ENCODE data around the gene CDKN2D.
A peak's percentile ranks its signal among the peaks of the same experiment; 100 is the strongest.

DNA sequence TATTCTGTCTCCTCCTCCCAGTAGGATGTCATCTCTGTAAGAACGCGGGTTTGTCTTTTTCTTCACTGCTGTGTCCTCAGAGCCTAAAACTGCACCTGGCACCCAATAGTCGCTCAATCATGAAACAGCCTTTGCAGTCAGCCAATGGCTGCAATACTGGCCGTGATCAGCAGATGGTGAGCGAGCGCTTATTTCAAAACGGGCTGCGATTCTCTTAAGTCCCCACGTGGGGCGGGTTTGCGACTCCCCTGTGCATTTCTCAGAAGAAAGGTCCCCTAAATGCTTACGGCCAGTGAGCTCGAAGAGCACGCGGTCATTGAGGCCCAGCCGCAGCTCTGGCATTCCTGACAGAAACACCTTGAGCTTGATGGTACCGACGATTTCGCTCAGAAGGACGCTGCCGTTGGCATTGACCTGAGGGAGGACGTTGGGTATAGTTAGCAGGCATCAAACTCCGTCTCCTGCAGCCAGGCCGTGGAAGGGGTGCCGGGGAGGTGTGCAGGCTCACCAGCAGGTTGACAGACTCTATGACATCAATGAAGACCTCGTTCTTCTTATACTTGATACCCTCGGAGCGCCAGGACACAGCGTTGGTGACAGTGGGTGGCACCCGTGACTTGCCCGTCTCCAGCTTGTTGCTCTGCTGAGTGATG, 12.3 kb upstream of the CDKN2D start:
- TF ChIP-seq CTCF (conservative IDR thresholded peaks at IDR 0.05; ENCODE audit: low read depth, low read length) (peak; percentile 99), EZH2 (IDR thresholded peaks at IDR 0.05; ENCODE audit: low read length, unreplicated experiment) (no peak), EZH2phosphoT487 (IDR thresholded peaks at IDR 0.05; ENCODE audit: borderline replicate concordance, low read length) (no peak)
